B cell (primary cell): Measurements from ENCODE around the gene DPEP2NB. TPM values are rescaled to one million over a fixed set of nuclear protein-coding genes. Genes with fewer than 3 reads are reported as not detected.

Experiments
- ATAC-seq: fragments of 200-7000 bp; cut with Tn5 transposase; one replicate; pipeline ENCODE4 v1.10.0; 2021; ENCODE audit warnings: low read depth, mild to moderate bottlenecking, moderate number of reproducible peaks, moderate library complexity
- CTCF ChIA-PET: fragments of 350-600 bp; sonication (Branson Sonifier 250); formaldehyde crosslinking; loops from one replicate; lab custom pipeline; 2021; ENCODE audit warnings: antibody characterized with exemption, inconsistent platforms; lab: Charles Lee
- POLR2A ChIA-PET: fragments of 350-600 bp; sonication (Branson Sonifier 250); formaldehyde crosslinking; loops from one replicate; lab custom pipeline; 2021; ENCODE audit warnings: antibody characterized with exemption; lab: Charles Lee
- DNase-seq: peaks from one replicate; pipeline ENCODE4 v3.0.0; 2013
- H2AFZ ChIP-seq: 2 replicates; pipeline ENCODE4 v1.6.1; 2012; ENCODE audit warnings: mild to moderate bottlenecking, low read depth, low read length; ENCODE audit not compliant: insufficient read depth, poor library complexity, severe bottlenecking
- H3K27ac ChIP-seq, 2 donors: 1 replicate in 1 of 2; 2 replicates in 1 of 2; pipeline ENCODE4 v1.5.1; 2012 to 2013; ENCODE audit warnings: low read length in 2 of 2, mild to moderate bottlenecking in 2 of 2, moderate library complexity in 1 of 2
- H3K27me3 ChIP-seq, 4 experiments: fragments of 200-600 bp in 1 of 4; sonication (generic) in 1 of 4; replicated peaks in 1 of 4; 1 replicate in 2 of 4; 2 replicates in 2 of 4; pipeline versions ENCODE4 v1.6.1 to v1.7.0; 2013 to 2016; ENCODE audit warnings: low read length in 3 of 4, mild to moderate bottlenecking in 2 of 4, mixed read lengths in 1 of 4, moderate library complexity in 1 of 4; ENCODE audit not compliant: insufficient read depth in 4 of 4, control insufficient read depth in 3 of 4; ENCODE audit errors: control extremely low read depth in 1 of 4
- H3K36me3 ChIP-seq, 2 experiments: replicated peaks in 1 of 2; 1 replicate in 1 of 2; 2 replicates in 1 of 2; pipeline versions ENCODE4 v1.6.1 to v1.7.1; 2013; ENCODE audit warnings: low read length in 1 of 2; ENCODE audit not compliant: insufficient read depth in 2 of 2, control insufficient read depth in 1 of 2; ENCODE audit errors: control extremely low read depth in 1 of 2, extremely low read depth in 1 of 2
- H3K4me1 ChIP-seq, 2 donors: fragments of 200-600 bp in 1 of 2; sonication (generic) in 1 of 2; 1 replicate in 1 of 2; 2 replicates in 1 of 2; pipeline versions ENCODE4 v1.5.1 to v1.6.1; 2013 to 2017; ENCODE audit warnings: low read length in 2 of 2; ENCODE audit not compliant: control insufficient read depth in 2 of 2, insufficient read depth in 2 of 2
- H3K4me2 ChIP-seq: replicated peaks from 2 replicates; pipeline ENCODE3; 2012; ENCODE audit warnings: mild to moderate bottlenecking, low read depth, low read length; ENCODE audit not compliant: poor library complexity, severe bottlenecking
- H3K4me3 ChIP-seq, 5 experiments: fragments of 200-600 bp in 1 of 5; sonication (generic) in 1 of 5; 1 replicate in 3 of 5; 2 replicates in 2 of 5; pipeline versions ENCODE4 v1.5.1 to v1.7.0; 2011 to 2016; ENCODE audit warnings: low read length in 4 of 5, mild to moderate bottlenecking in 4 of 5, low read depth in 2 of 5, control low read depth in 1 of 5, moderate library complexity in 1 of 5; ENCODE audit not compliant: insufficient read depth in 1 of 5; ENCODE audit errors: control extremely low read depth in 1 of 5, extremely low read depth in 1 of 5
- H3K79me2 ChIP-seq: fragments of 200-600 bp; sonication (generic); one replicate; pipeline ENCODE4 v1.6.0; 2016; ENCODE audit warnings: low read length; ENCODE audit not compliant: control insufficient read depth, insufficient read depth
- H3K9ac ChIP-seq: fragments of 200-600 bp; sonication (generic); 2 replicates; pipeline ENCODE4 v1.6.1; 2017; ENCODE audit warnings: mild to moderate bottlenecking, low read length, moderate library complexity
- H3K9me3 ChIP-seq, 3 donors: one replicate each; pipeline versions ENCODE4 v1.6.1 to v1.7.1; 2013; ENCODE audit warnings: low read length in 2 of 3; ENCODE audit not compliant: control insufficient read depth in 2 of 3, insufficient read depth in 1 of 3; ENCODE audit errors: control extremely low read depth in 1 of 3
- H4K20me1 ChIP-seq: 2 replicates; pipeline ENCODE4 v1.6.0; 2012; ENCODE audit warnings: mild to moderate bottlenecking, low read length; ENCODE audit not compliant: insufficient read depth, control insufficient read depth, poor library complexity, severe bottlenecking
- H3K27ac Mint-ChIP-seq: one replicate; pipeline ENCODE4 v1.8.0; 2021; ENCODE audit warnings: mixed read lengths
- H3K27me3 Mint-ChIP-seq: one replicate; pipeline ENCODE4 v1.8.0; 2021; ENCODE audit warnings: mixed read lengths
- H3K4me1 Mint-ChIP-seq: one replicate; pipeline ENCODE4 v1.8.0; 2021; ENCODE audit warnings: mixed read lengths
- H3K4me3 Mint-ChIP-seq: one replicate; pipeline ENCODE4 v1.8.0; 2021; ENCODE audit warnings: mixed read lengths
- H3K9me3 Mint-ChIP-seq: one replicate; pipeline ENCODE4 v1.8.0; 2022; ENCODE audit warnings: mixed read lengths; ENCODE audit not compliant: insufficient read depth
- CTCF ChIP-seq: fragments of 200-600 bp; IDR thresholded peaks from one replicate; pipeline ENCODE4 v1.8.0; 2022; ENCODE audit warnings: antibody characterized with exemption, mild to moderate bottlenecking
- EZH2 ChIP-seq: IDR thresholded peaks from 2 replicates; pipeline ENCODE4 v1.6.1; 2012; ENCODE audit warnings: borderline replicate concordance, low read depth, mild to moderate bottlenecking, moderate library complexity, low read length; ENCODE audit not compliant: insufficient read depth, poor library complexity, severe bottlenecking
- WGBS: methylation state at CpG from one replicate; pipeline ENCODE4 v1.1.5; 2013; ENCODE audit warnings: missing lambda C conversion rate; ENCODE audit not compliant: insufficient coverage; 5-methylcytosine and 5-hydroxymethylcytosine counted together
- intact Hi-C: fragments of 100-400 bp; cut with micrococcal nuclease; formaldehyde crosslinking; loops from one replicate; pipeline ENCODE4 v1.10.0; 2022
- polyA plus RNA-seq: library from polyadenylated mRNA; depleted of rRNA; stranded (reverse); fragments of >200 nt; gene quantifications from 2 replicates; pipeline ENCODE4 v1.2.3, GENCODE V29; 2012
- total RNA-seq, 2 donors: library from RNA; stranded (reverse); fragments of 120-200 nt in 1 of 2; gene quantifications; 1 replicate in 1 of 2; 2 replicates in 1 of 2; pipeline versions ENCODE4 v1.2.3 to v1.2.4, GENCODE V29; 2013 to 2022

The DPEP2NB gene
- total and polyA plus RNA-seq, 2 donors (not counting 1 experiment from before 2014, with no cell fraction given), result not detected

DNA sequence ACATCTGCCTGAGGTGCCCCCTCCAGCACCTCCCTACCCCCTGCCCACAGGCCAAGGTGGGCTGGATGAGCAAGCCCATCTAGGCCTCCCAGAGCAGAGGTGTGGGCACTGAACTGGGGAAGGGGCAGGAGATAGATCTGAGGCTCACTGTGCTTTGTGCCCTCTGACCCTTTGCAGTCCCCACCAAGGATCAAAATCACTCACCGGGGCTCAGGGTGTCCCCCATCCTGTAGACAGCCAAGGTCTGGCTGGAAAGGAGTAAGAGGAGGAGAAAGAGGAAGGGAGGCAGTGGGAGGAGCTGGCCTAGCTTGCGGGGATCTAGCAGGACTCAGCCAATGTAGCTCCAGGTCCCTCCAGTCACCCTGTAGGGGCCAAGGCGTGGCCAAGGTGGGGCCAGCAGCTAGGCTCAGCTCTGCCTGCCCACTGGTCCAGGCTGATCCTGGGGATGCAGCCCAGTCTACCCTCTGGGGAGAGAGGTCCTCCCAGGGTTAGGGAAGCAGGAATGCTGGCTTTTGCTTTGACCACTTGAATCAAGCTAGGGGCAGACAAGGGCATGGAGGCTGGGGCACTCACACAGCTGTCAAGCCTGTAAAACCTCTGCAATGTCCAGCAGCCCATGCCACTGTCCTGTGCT lies 49.0 kb downstream of the DPEP2NB start:
- POLR2A ChIA-PET, result interaction anchor here (1.7 kb wide), 1 partner anchor 18 kb away, joined by 3 read pairs; no protein-coding TSS in a partner anchor
- H3K4me2 ChIP-seq, result peak overlapping the region; percentile 100
- no peaks in the 10 kb centered on the region for H3K27me3 ChIP-seq
- H4K20me1 ChIP-seq, result peaks cover 8% of the 10 kb centered on the region
- Mint-ChIP-seq H3K27me3 (no peaks in the 10 kb centered on the region), H3K4me1 (peaks cover 20% of the 10 kb centered on the region), H3K4me3 (peak overlapping the region; percentile 88), H3K27ac (peak overlapping the region; percentile 4), H3K9me3 (no peaks in the 10 kb centered on the region)
- H3K4me1 ChIP-seq, result peaks cover 10 to 19% of the 10 kb centered on the region in 2 donors
- peaks cover 29% of the 10 kb centered on the region for H3K79me2 ChIP-seq
- intact Hi-C loops, result loop anchor here (10.0 kb wide), 1 partner anchor 258 kb away; no protein-coding TSS in a partner anchor
- no peak for ATAC-seq
- WGBS, result 97% methylated on average over 2 of the region's 3 CpGs
- H3K4me3 ChIP-seq, result no peak overlapping the region
- CTCF ChIA-PET, result interaction anchor here (1.6 to 3.2 kb wide), 3 partner anchors 30 to 82 kb away, joined by 3 to 11 read pairs (median 9); partner anchors contain the start of genes NRN1L and PSMB10
- peaks cover 0 to 14% of the 10 kb centered on the region in 2 experiments for H3K36me3 ChIP-seq
- H3K9ac ChIP-seq, result no peak overlapping the region
- H2AFZ ChIP-seq, result peak overlapping the region; percentile 80
- DNase-seq, result no peak
- H3K9me3 ChIP-seq, result no peaks in the 10 kb centered on the region
- TF ChIP-seq EZH2 (no peak), CTCF (no peak)
- H3K27ac ChIP-seq, result no peak overlapping the region
